ENCODE measurements around the gene IGSF10. TPM values are rescaled to one million over a fixed set of nuclear protein-coding genes. Genes with fewer than 3 reads are reported as not detected.

Gene IGSF10
- total and polyA plus RNA-seq, 4 donors: 0.24 to 1.6 (median 0.73) TPM

GRCh38 chr3:151426341-151426657 lies 34.6 kb downstream of the IGSF10 start:
- TF ChIP-seq GABPA (IDR thresholded peaks at IDR 0.05 in 1 of 2, conservative IDR thresholded peaks at IDR 0.05 in 1 of 2): no peak
- no peak for TF ChIP-seq ZBTB33 (IDR thresholded peaks at IDR 0.05)
- TF ChIP-seq CTCF (IDR thresholded peaks at IDR 0.05; ENCODE audit: low read depth, low read length, missing input control): no peak
- TF ChIP-seq FOXA1 (IDR thresholded peaks at IDR 0.05): no peak
- no peak for TF ChIP-seq HNF4G (IDR thresholded peaks at IDR 0.05)
- TF ChIP-seq FOXA2 (IDR thresholded peaks at IDR 0.05): no peak
- TF ChIP-seq TAF1 (conservative IDR thresholded peaks at IDR 0.05): no peak
- no peak for TF ChIP-seq REST (IDR thresholded peaks at IDR 0.05)
- TF ChIP-seq HNF4A (conservative IDR thresholded peaks at IDR 0.05): no peak
- TF ChIP-seq RXRA (IDR thresholded peaks at IDR 0.05): no peak
- no peak for TF ChIP-seq SP1 (IDR thresholded peaks at IDR 0.05)
- no peak for TF ChIP-seq MAX (IDR thresholded peaks at IDR 0.05)
- no peak for TF ChIP-seq EGR1 (IDR thresholded peaks at IDR 0.05; ENCODE audit: low read depth in 2 of 2)
- no peak for TF ChIP-seq JUND (IDR thresholded peaks at IDR 0.05)
- no peak for TF ChIP-seq ATF3 (IDR thresholded peaks at IDR 0.05)
- TF ChIP-seq RAD21 (IDR thresholded peaks at IDR 0.05): no peak
- no peak for TF ChIP-seq YY1 (IDR thresholded peaks at IDR 0.05)
- TF ChIP-seq NR2F2 (IDR thresholded peaks at IDR 0.05): no peak
- Histone ChIP-seq H3K36me3 (ENCODE audit: control insufficient read depth in 4 of 4, insufficient read depth in 3 of 4, low read depth in 1 of 4, low read length in 3 of 4) (no peaks in the 10 kb centered on the region), H3K27ac (ENCODE audit: low read depth in 1 of 2, low read length in 2 of 2) (no peak overlapping the region), H3K9me3 (ENCODE audit: control insufficient read depth in 4 of 4, low read length in 3 of 4) (no peaks in the 10 kb centered on the region), H3K27me3 (ENCODE audit: control insufficient read depth in 4 of 4, insufficient read depth in 4 of 4, low read length in 3 of 4) (no peaks in the 10 kb centered on the region), H3K9ac (ENCODE audit: low read depth in 1 of 2, low read length in 2 of 2) (no peak overlapping the region), H3K4me1 (ENCODE audit: control insufficient read depth in 4 of 4, insufficient read depth in 4 of 4, low read length in 3 of 4) (no peaks in the 10 kb centered on the region), H3K4me3 (ENCODE audit: low read depth in 1 of 3, low read length in 3 of 3) (no peak overlapping the region)
- no peak for DNase-seq (ENCODE audit: low spot score)
